Esophagus muscularis mucosa (tissue), 3 donors: ENCODE results near the gene MAST4.

ENCODE experiments used
- POLR2AphosphoS5 ChIP-seq, 2 donors: sonication (generic); formaldehyde crosslinking; IDR thresholded peaks; one replicate each; pipeline ENCODE4 v1.6.1; 2017; ENCODE audit warnings: antibody characterized with exemption in 2 of 2
- TF ChIP-seq, protein P1 (sequence below), 3 experiments: fragments of 200-600 bp in 2 of 3; fragments of 450-650 bp in 1 of 3; sonication (generic) in 2 of 3; IDR thresholded peaks; one replicate each; pipeline ENCODE4 v1.5.1; 2017 to 2019; ENCODE audit warnings: antibody characterized with exemption in 3 of 3, mild to moderate bottlenecking in 2 of 3, moderate library complexity in 1 of 3

DNA sequence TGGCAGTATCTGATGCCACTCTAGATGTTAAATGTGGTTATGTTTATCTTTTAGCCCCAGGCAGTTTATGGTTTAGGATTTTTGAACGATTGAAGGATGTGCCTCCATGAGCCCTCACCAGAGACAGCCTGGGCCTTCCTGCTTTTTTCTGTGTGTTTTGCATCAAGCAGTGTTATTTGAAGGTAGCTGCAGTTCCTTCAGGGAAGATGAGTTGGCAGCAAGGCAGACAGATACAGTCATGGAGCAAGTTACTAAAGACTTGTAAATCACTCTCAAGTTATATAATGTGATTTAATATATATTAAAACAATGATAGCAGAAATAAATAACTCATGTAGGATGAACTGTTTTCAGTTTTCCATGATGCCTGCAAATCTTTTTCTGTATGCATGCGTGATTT, 395.6 kb downstream of the MAST4 start:
- TF ChIP-seq, protein P1, sequence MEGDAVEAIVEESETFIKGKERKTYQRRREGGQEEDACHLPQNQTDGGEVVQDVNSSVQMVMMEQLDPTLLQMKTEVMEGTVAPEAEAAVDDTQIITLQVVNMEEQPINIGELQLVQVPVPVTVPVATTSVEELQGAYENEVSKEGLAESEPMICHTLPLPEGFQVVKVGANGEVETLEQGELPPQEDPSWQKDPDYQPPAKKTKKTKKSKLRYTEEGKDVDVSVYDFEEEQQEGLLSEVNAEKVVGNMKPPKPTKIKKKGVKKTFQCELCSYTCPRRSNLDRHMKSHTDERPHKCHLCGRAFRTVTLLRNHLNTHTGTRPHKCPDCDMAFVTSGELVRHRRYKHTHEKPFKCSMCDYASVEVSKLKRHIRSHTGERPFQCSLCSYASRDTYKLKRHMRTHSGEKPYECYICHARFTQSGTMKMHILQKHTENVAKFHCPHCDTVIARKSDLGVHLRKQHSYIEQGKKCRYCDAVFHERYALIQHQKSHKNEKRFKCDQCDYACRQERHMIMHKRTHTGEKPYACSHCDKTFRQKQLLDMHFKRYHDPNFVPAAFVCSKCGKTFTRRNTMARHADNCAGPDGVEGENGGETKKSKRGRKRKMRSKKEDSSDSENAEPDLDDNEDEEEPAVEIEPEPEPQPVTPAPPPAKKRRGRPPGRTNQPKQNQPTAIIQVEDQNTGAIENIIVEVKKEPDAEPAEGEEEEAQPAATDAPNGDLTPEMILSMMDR (IDR thresholded peaks at IDR 0.05) = no peak
- no peak for TF ChIP-seq POLR2AphosphoS5 (IDR thresholded peaks at IDR 0.05)
